Measurements from ENCODE around the gene DYSF.

DYSF gene

DNA sequence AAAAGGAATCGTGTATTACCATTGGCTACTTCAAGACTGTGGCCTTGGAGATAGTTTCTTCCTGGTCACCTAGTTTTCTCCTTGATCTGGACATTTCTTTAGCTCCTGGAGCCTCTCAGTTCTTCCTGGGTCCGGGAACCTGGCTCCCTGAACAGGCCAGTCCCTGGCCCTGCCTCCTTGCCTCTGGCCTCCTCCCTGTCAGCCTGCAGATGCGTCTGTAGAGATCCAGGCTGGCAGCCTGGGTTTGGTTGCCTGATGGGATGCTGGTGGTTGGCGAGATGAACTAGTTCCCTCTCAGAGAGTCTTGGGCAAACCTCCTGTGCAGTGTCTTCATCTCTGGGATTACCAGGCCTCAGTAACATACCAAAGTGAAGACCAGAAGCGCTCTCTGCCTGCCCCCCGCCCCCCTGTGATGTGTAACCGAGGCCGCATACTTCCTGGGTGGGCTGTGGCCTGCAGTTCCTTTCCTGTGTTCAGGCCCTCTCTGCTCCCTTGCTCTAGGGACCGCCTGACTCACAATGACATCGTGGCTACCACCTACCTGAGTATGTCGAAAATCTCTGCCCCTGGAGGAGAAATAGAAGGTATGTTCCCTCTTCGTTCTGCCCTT is 85.4 kb downstream of the DYSF start:
- H3K4me3 ChIP-seq (ENCODE audit: low read length), result no peak overlapping the region
- H3K9me3 ChIP-seq (replicated peaks; ENCODE audit: insufficient read depth, low read length), result no peaks in the 10 kb centered on the region
- no peak overlapping the region for H3K27ac ChIP-seq (ENCODE audit: low read length)

DNA sequence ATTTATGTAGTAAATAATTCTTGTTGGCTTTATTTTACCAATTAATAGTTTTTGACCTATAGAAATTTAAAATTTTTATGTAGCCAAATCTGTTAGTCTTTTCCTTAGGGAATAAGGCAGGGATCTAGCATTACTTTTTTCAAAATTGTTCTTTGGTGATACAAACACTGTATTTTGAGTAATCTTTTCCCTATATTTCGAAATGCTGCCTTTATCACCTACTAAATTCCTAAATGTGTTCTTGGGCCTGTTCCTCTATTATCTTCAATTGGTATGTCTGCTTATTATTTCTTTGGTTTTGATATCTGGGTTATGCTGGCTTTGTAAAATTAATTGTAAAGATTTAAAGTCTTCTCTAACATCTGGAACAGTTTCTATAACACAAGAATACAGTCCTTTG is 87.5 kb downstream of the DYSF start:
- TF ChIP-seq, protein P1, sequence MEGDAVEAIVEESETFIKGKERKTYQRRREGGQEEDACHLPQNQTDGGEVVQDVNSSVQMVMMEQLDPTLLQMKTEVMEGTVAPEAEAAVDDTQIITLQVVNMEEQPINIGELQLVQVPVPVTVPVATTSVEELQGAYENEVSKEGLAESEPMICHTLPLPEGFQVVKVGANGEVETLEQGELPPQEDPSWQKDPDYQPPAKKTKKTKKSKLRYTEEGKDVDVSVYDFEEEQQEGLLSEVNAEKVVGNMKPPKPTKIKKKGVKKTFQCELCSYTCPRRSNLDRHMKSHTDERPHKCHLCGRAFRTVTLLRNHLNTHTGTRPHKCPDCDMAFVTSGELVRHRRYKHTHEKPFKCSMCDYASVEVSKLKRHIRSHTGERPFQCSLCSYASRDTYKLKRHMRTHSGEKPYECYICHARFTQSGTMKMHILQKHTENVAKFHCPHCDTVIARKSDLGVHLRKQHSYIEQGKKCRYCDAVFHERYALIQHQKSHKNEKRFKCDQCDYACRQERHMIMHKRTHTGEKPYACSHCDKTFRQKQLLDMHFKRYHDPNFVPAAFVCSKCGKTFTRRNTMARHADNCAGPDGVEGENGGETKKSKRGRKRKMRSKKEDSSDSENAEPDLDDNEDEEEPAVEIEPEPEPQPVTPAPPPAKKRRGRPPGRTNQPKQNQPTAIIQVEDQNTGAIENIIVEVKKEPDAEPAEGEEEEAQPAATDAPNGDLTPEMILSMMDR (IDR thresholded peaks at IDR 0.05; ENCODE audit: low read length), result no peak
- TF ChIP-seq EZH2phosphoT487 (IDR thresholded peaks at IDR 0.05; ENCODE audit: low read length) (no peak), EZH2 (optimal IDR thresholded peaks at IDR 0.05; ENCODE audit: low read depth, low read length) (no peak)

More for the DNA sequence above, 85.4 kb downstream of the DYSF start:
- no peaks in the 10 kb centered on the region for H3K79me2 ChIP-seq (ENCODE audit: low read length)
- no peaks in the 10 kb centered on the region for H3K4me1 ChIP-seq (ENCODE audit: low read length)
- H3K9me2 ChIP-seq (replicated peaks; ENCODE audit: insufficient read depth, low read length), result no peaks in the 10 kb centered on the region
- H3K9ac ChIP-seq (ENCODE audit: low read length), result no peak overlapping the region
- no peak for TF ChIP-seq EZH2phosphoT487 (IDR thresholded peaks at IDR 0.05; ENCODE audit: low read length)
- no peak for TF ChIP-seq EZH2 (optimal IDR thresholded peaks at IDR 0.05; ENCODE audit: low read depth, low read length)
- TF ChIP-seq, protein P1 (IDR thresholded peaks at IDR 0.05; ENCODE audit: low read length), result no peak
- no peak overlapping the region for H2AFZ ChIP-seq (ENCODE audit: low read length)
- H3K4me2 ChIP-seq (ENCODE audit: low read depth, low read length), result no peak overlapping the region
- H3K36me3 ChIP-seq (replicated peaks; ENCODE audit: insufficient read depth, low read length), result no peaks in the 10 kb centered on the region
- no peaks in the 10 kb centered on the region for H4K20me1 ChIP-seq (ENCODE audit: insufficient read depth, low read length)
- DNase-seq, result no peak
- H3F3A ChIP-seq (ENCODE audit: insufficient read depth, low read length), result no peaks in the 10 kb centered on the region
- H3K27me3 ChIP-seq (replicated peaks; ENCODE audit: insufficient read depth, low read length), result no peaks in the 10 kb centered on the region

DNA sequence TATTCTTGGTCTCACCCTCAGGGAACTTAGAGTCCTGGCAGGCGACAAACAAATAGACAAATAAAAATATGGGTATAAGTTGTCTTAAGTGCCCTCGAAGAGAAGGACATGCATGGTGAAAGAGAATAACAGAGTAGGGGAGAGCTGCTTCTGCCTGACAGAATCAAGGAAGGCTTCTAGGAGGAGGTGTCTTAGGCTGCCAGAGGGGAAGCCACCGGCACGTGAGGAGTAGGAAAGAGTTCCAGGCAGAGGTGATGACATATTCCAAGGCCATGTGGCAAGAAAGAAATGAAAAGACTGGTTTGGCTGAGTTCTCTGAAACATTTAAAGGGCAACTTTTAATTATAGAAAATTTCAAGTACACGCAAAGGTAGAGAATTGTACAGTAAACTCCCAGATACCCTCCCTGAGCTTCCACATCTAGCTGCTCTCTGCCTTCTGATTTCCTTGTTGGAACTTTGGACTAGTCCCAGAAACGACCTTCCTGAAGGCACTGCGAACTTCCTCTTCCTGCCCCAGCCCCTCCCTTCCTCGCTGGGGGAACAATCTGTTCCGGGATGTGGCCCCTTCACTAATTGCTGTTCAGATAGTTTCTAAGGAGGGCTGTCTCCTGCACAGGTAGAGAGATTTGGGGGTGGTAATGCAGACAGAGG is 91.7 kb downstream of the DYSF start:
- H4K20me1 ChIP-seq (ENCODE audit: insufficient read depth, low read length), result no peaks in the 10 kb centered on the region
- H3K27ac ChIP-seq (ENCODE audit: low read length), result no peak overlapping the region
- peak overlapping the region; percentile 45 for H3K4me3 ChIP-seq (ENCODE audit: low read length)
- H3K9me3 ChIP-seq (replicated peaks; ENCODE audit: insufficient read depth, low read length), result no peaks in the 10 kb centered on the region
- no peaks in the 10 kb centered on the region for H3K36me3 ChIP-seq (replicated peaks; ENCODE audit: insufficient read depth, low read length)
- TF ChIP-seq EZH2phosphoT487 (IDR thresholded peaks at IDR 0.05; ENCODE audit: low read length) (no peak), EZH2 (optimal IDR thresholded peaks at IDR 0.05; ENCODE audit: low read depth, low read length) (no peak)
- TF ChIP-seq, protein P1 (IDR thresholded peaks at IDR 0.05; ENCODE audit: low read length), result no peak
- H3K4me1 ChIP-seq (ENCODE audit: low read length), result no peaks in the 10 kb centered on the region
- H3K9ac ChIP-seq (ENCODE audit: low read length), result no peak overlapping the region
- H3F3A ChIP-seq (ENCODE audit: insufficient read depth, low read length), result no peaks in the 10 kb centered on the region
- no peaks in the 10 kb centered on the region for H3K79me2 ChIP-seq (ENCODE audit: low read length)
- H3K9me2 ChIP-seq (replicated peaks; ENCODE audit: insufficient read depth, low read length), result no peaks in the 10 kb centered on the region
- H3K27me3 ChIP-seq (replicated peaks; ENCODE audit: insufficient read depth, low read length), result peaks cover 9% of the 10 kb centered on the region; the same call in 1 of the 2 replicates
- peak overlapping the region; percentile 83 for H3K4me2 ChIP-seq (ENCODE audit: low read depth, low read length)
- no peak for DNase-seq
- peak overlapping the region; percentile 74 for H2AFZ ChIP-seq (ENCODE audit: low read length)

More for the DNA sequence above, 87.5 kb downstream of the DYSF start:
- Histone ChIP-seq H3K36me3 (replicated peaks; ENCODE audit: insufficient read depth, low read length) (no peaks in the 10 kb centered on the region), H3K9me2 (replicated peaks; ENCODE audit: insufficient read depth, low read length) (no peaks in the 10 kb centered on the region), H3K9me3 (replicated peaks; ENCODE audit: insufficient read depth, low read length) (no peaks in the 10 kb centered on the region), H3K4me3 (ENCODE audit: low read length) (no peak overlapping the region), H3K27me3 (replicated peaks; ENCODE audit: insufficient read depth, low read length) (no peaks in the 10 kb centered on the region), H3K79me2 (ENCODE audit: low read length) (no peaks in the 10 kb centered on the region), H3F3A (ENCODE audit: insufficient read depth, low read length) (no peaks in the 10 kb centered on the region), H2AFZ (ENCODE audit: low read length) (no peak overlapping the region), H4K20me1 (ENCODE audit: insufficient read depth, low read length) (no peaks in the 10 kb centered on the region), H3K9ac (ENCODE audit: low read length) (no peak overlapping the region), H3K27ac (ENCODE audit: low read length) (no peak overlapping the region), H3K4me1 (ENCODE audit: low read length) (no peaks in the 10 kb centered on the region), H3K4me2 (ENCODE audit: low read depth, low read length) (no peak overlapping the region)
- DNase-seq, result no peak
